Endothelial cell of umbilical vein (primary cell): ENCODE data around the gene RNASEH1. TPM values are rescaled to one million over a fixed set of nuclear protein-coding genes. Genes with fewer than 3 reads are reported as not detected.
"Not testable (repeated sequence)": the region's sequence is repeated elsewhere in the genome, so short reads cannot be mapped to it uniquely, and the experiment has no call there.

Experiments
- BruUV-seq: library from RNA; stranded (reverse); fragments of 400-500 nt; replicated peaks from 2 replicates; lab custom pipeline; 2021; lab: Mats Ljungman, UMichigan
- CTCF ChIA-PET: fragments of 300-600, 350-600 bp; sonication (Branson Sonifier 250); formaldehyde crosslinking; loops from one replicate; lab custom pipeline; 2021; ENCODE audit warnings: antibody characterized with exemption, inconsistent platforms; lab: Charles Lee
- POLR2A ChIA-PET: fragments of 300-600, 350-600 bp; sonication (Branson Sonifier 250); formaldehyde crosslinking; loops from one replicate; lab custom pipeline; 2021; ENCODE audit warnings: antibody characterized with exemption, inconsistent platforms; lab: Charles Lee
- DNase-seq: peaks from one replicate; pipeline ENCODE4 v3.0.0-alpha.2; 2011; ENCODE audit warnings: low read depth, low spot score
- FAIRE-seq: peaks from 2 replicates; lab custom pipeline; 2011; peaks lifted over from hg19 to GRCh38; lab: Jason Lieb, UNC
- H2AFZ ChIP-seq: 2 replicates; pipeline ENCODE4 v1.6.0; 2012; ENCODE audit warnings: low read depth, low read length, control low read depth, inconsistent platforms
- H3K27ac ChIP-seq: 2 replicates; pipeline ENCODE4 v1.5.1; 2011; ENCODE audit warnings: low read depth, mild to moderate bottlenecking, control low read depth, low read length, moderate library complexity; ENCODE audit not compliant: insufficient read depth
- H3K27me3 ChIP-seq, 2 experiments: 2 replicates each; pipeline versions ENCODE4 v1.6.0 to v1.6.1; 2011; ENCODE audit warnings: low read length in 2 of 2, mixed read lengths in 1 of 2; ENCODE audit not compliant: control insufficient read depth in 2 of 2, insufficient read depth in 2 of 2
- H3K36me3 ChIP-seq, 2 experiments: 2 replicates in 1 of 2; 3 replicates in 1 of 2; pipeline ENCODE4 v1.5.1; 2011; ENCODE audit warnings: low read length in 2 of 2, mild to moderate bottlenecking in 1 of 2, moderate library complexity in 1 of 2; ENCODE audit not compliant: control insufficient read depth in 2 of 2, insufficient read depth in 2 of 2; ENCODE audit errors: extremely low read depth in 1 of 2
- H3K4me1 ChIP-seq: 3 replicates; pipeline ENCODE4 v1.5.1; 2011; ENCODE audit warnings: mild to moderate bottlenecking, low read length; ENCODE audit not compliant: control insufficient read depth, insufficient read depth; ENCODE audit errors: extremely low read depth
- H3K4me2 ChIP-seq: 2 replicates; pipeline ENCODE4 v1.6.1; 2011; ENCODE audit warnings: low read length, control low read depth, mixed read lengths; ENCODE audit not compliant: insufficient read depth
- H3K4me3 ChIP-seq, 3 experiments: fragments of 200-600 bp in 1 of 3; sonication (generic), shearing (Covaris generic) in 1 of 3; replicated peaks in 1 of 3; 2 replicates each; pipeline ENCODE4 v1.5.1; 2011 to 2016; ENCODE audit warnings: control low read depth in 3 of 3, low read length in 3 of 3, mild to moderate bottlenecking in 2 of 3, inconsistent platforms in 1 of 3, low read depth in 1 of 3, moderate library complexity in 1 of 3; ENCODE audit not compliant: insufficient read depth in 1 of 3
- H3K79me2 ChIP-seq: 2 replicates; pipeline ENCODE4 v1.6.0; 2012; ENCODE audit warnings: low read length, inconsistent platforms; ENCODE audit not compliant: control insufficient read depth, insufficient read depth
- H3K9ac ChIP-seq: replicated peaks from 2 replicates; pipeline ENCODE3; 2011; ENCODE audit warnings: low read length, control low read depth; ENCODE audit not compliant: insufficient read depth; ENCODE audit errors: extremely low read depth
- H3K9me1 ChIP-seq: replicated peaks from 3 replicates; pipeline ENCODE4 v1.6.0; 2011; ENCODE audit warnings: mild to moderate bottlenecking, low read length; ENCODE audit not compliant: control insufficient read depth, insufficient read depth; ENCODE audit errors: extremely low read depth
- H3K9me3 ChIP-seq: replicated peaks from 2 replicates; pipeline ENCODE4 v1.5.1; 2012; ENCODE audit warnings: low read length, inconsistent platforms; ENCODE audit not compliant: control insufficient read depth, insufficient read depth
- H4K20me1 ChIP-seq: replicated peaks from 2 replicates; pipeline ENCODE3; 2011; ENCODE audit warnings: mild to moderate bottlenecking, low read length; ENCODE audit not compliant: control insufficient read depth, insufficient read depth; ENCODE audit errors: extremely low read depth
- EZH2 ChIP-seq: IDR thresholded peaks from 2 replicates; pipeline ENCODE4 v1.6.1; 2012; ENCODE audit warnings: borderline replicate concordance, low read depth, mild to moderate bottlenecking, moderate library complexity, low read length, inconsistent platforms; ENCODE audit not compliant: severe bottlenecking
- FOS ChIP-seq: IDR thresholded peaks from 2 replicates; pipeline ENCODE4 v1.6.1; 2011; ENCODE audit warnings: mild to moderate bottlenecking, low read length, moderate library complexity, borderline replicate concordance; ENCODE audit not compliant: insufficient read depth
- GATA2 ChIP-seq: IDR thresholded peaks from 2 replicates; pipeline ENCODE4 v1.7.0; 2011; ENCODE audit warnings: low read depth, mild to moderate bottlenecking, moderate library complexity, mixed read lengths, low read length; ENCODE audit not compliant: insufficient read length, insufficient read depth
- JUN ChIP-seq: IDR thresholded peaks from 2 replicates; pipeline ENCODE4 v1.6.1; 2011; ENCODE audit warnings: borderline replicate concordance, low read depth; ENCODE audit not compliant: insufficient read length, insufficient read depth
- MYC ChIP-seq: IDR thresholded peaks from one replicate; pipeline ENCODE4 v1.6.1; 2011; ENCODE audit warnings: mild to moderate bottlenecking, low read depth, low read length
- POLR2A ChIP-seq: IDR thresholded peaks from 2 replicates; pipeline ENCODE4 v1.6.1; 2012; ENCODE audit warnings: low read depth, mild to moderate bottlenecking, control low read depth, low read length
- POLR2AphosphoS5 ChIP-seq: IDR thresholded peaks from 2 replicates; pipeline ENCODE4 v1.6.1; 2012; ENCODE audit warnings: low read depth, mild to moderate bottlenecking, control low read depth, low read length, moderate library complexity; ENCODE audit not compliant: insufficient read depth
- dilution Hi-C: fragments of 300-500 bp; cut with MboI; formaldehyde crosslinking; loops from one replicate; pipeline ENCODE4 v1.15.0; 2019; ENCODE audit warnings: low sequenced_read_pairs; ENCODE audit not compliant: extremely low pct_ligation_motif_present
- intact Hi-C: fragments of 100-400 bp; cut with micrococcal nuclease; formaldehyde crosslinking; loops from one replicate; pipeline ENCODE4 v1.10.0; 2022
- polyA plus RNA-seq, 4 experiments: library from polyadenylated mRNA; depleted of rRNA in 3 of 4; stranded (reverse) in 3 of 4; unstranded in 1 of 4; fragments of >200 nt; gene quantifications; 2 replicates each; pipeline versions ENCODE4 v1.2.1 to v1.2.3, GENCODE V29; 2011 to 2012; ENCODE audit warnings: missing spikeins in 1 of 4
- total RNA-seq: library from RNA; stranded (reverse); gene quantifications from 2 replicates; pipeline ENCODE4 v1.2.3, GENCODE V29; 2021
- TF ChIP-seq, protein P1 (sequence below), 2 donors: IDR thresholded peaks; 1 replicate in 1 of 2; 2 replicates in 1 of 2; pipeline ENCODE4 v1.5.1; 2011; ENCODE audit warnings: low read length in 2 of 2, mild to moderate bottlenecking in 2 of 2, moderate library complexity in 2 of 2, control low read depth in 1 of 2, inconsistent platforms in 1 of 2, low read depth in 1 of 2; ENCODE audit not compliant: insufficient read depth in 1 of 2; ENCODE audit errors: extremely low read depth in 1 of 2
- TF ChIP-seq, protein P2 (sequence below): IDR thresholded peaks from 2 replicates; pipeline ENCODE4 v1.6.1; 2011; ENCODE audit not compliant: insufficient read depth, insufficient read length

Gene RNASEH1
- total and polyA plus RNA-seq, 2 donors (not counting 3 experiments of a cell fraction or from before 2014, with no cell fraction given): 12.8 to 30.8 TPM

DNA sequence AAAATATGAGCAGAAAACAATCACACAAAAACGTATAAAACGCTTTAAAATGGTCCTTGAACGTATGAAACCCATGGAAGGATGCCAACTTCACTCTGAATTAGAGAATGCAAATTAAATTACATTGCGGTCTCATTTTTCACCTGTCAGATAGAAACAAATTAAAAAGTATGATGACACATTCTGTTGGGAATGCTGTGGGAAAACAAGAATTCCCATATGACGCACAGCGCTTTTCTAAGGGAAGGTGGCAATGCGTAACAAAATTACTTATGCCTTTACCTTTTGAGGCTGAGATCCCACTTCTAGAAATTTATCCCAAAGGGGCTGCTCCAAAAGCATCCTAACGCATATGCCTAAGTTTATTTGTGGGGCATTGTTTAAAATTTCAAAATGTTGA lies 13.2 kb upstream of the RNASEH1 start:
- FAIRE-seq: no peak

DNA sequence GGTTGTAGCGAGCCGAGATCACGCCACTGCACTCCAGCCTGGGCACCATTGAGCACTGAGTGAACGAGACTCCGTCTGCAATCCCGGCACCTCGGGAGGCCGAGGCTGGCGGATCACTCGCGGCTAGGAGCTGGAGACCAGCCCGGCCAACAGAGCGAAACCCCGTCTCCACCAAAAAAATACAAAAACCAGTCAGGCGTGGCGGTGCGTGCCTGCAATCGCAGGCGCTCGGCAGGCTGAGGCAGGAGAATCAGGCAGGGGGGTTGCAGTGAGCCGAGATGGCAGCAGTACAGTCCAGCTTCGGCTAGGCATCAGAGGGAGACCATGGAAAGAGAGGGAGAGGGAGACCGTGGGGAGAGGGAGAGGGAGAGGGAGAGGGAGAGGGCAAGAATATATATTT lies 11.5 kb upstream of the RNASEH1 start:
- H3K27ac ChIP-seq, H3K9ac ChIP-seq, POLR2A ChIA-PET, H4K20me1 ChIP-seq, intact Hi-C loops, H3K9me3 ChIP-seq, BruUV-seq, CTCF ChIA-PET, H3K4me2 ChIP-seq, H3K4me3 ChIP-seq, H3K27me3 ChIP-seq, FAIRE-seq, dilution Hi-C loops, H3K79me2 ChIP-seq, H3K4me1 ChIP-seq, H3K9me1 ChIP-seq, H2AFZ ChIP-seq, H3K36me3 ChIP-seq, DNase-seq: not testable (repeated sequence)

More for the DNA sequence above, 13.2 kb upstream of the RNASEH1 start:
- no peak overlapping the region for H3K27ac ChIP-seq
- H4K20me1 ChIP-seq: peaks cover 2% of the 10 kb centered on the region
- no peak overlapping the region for H3K9ac ChIP-seq
- peaks cover 3% of the 10 kb centered on the region for H3K4me1 ChIP-seq
- peaks cover 11% of the 10 kb centered on the region for H3K79me2 ChIP-seq
- no peak for DNase-seq
- TF ChIP-seq GATA2 (no peak), EZH2 (no peak), FOS (no peak), POLR2A (no peak), MYC (no peak), POLR2AphosphoS5 (no peak), JUN (no peak)
- TF ChIP-seq, protein P1, sequence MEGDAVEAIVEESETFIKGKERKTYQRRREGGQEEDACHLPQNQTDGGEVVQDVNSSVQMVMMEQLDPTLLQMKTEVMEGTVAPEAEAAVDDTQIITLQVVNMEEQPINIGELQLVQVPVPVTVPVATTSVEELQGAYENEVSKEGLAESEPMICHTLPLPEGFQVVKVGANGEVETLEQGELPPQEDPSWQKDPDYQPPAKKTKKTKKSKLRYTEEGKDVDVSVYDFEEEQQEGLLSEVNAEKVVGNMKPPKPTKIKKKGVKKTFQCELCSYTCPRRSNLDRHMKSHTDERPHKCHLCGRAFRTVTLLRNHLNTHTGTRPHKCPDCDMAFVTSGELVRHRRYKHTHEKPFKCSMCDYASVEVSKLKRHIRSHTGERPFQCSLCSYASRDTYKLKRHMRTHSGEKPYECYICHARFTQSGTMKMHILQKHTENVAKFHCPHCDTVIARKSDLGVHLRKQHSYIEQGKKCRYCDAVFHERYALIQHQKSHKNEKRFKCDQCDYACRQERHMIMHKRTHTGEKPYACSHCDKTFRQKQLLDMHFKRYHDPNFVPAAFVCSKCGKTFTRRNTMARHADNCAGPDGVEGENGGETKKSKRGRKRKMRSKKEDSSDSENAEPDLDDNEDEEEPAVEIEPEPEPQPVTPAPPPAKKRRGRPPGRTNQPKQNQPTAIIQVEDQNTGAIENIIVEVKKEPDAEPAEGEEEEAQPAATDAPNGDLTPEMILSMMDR (IDR thresholded peaks at IDR 0.05; ENCODE audit: extremely low read depth in 1 of 2, insufficient read depth in 1 of 2, low read depth in 1 of 2, low read length in 2 of 2): no peak
- TF ChIP-seq, protein P2, sequence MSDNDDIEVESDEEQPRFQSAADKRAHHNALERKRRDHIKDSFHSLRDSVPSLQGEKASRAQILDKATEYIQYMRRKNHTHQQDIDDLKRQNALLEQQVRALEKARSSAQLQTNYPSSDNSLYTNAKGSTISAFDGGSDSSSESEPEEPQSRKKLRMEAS: no peak
- no peak overlapping the region for H2AFZ ChIP-seq
- ChIA-PET CTCF (no interaction called here), POLR2A (no interaction called here)
- dilution Hi-C loops (no loop called here), intact Hi-C loops (no loop called here)
- H3K36me3 ChIP-seq: no peaks in the 10 kb centered on the region
- H3K4me2 ChIP-seq: no peak overlapping the region
- BruUV-seq: no TSS peak
- no peaks in the 10 kb centered on the region for H3K9me1 ChIP-seq
- no peak overlapping the region for H3K4me3 ChIP-seq
- no peaks in the 10 kb centered on the region for H3K9me3 ChIP-seq
- no peaks in the 10 kb centered on the region for H3K27me3 ChIP-seq
